Measurements from ENCODE around the gene ABTB2.

ABTB2 gene

GRCh38 chr11:34155057-34155756 lies 202.6 kb downstream of the ABTB2 start:
- in situ Hi-C loops (cut with MboI; ENCODE audit: low sequenced_read_pairs) = no loop called here

GRCh38 chr11:34154059-34154875 lies 203.5 kb downstream of the ABTB2 start:
- in situ Hi-C loops (cut with MboI; ENCODE audit: low sequenced_read_pairs) = no loop called here

- in situ Hi-C loops (cut with MboI; ENCODE audit: low sequenced_read_pairs) = no loop called here
Measured at GRCh38 chr11:34151916-34152845, 205.6 kb downstream of the ABTB2 start.

- in situ Hi-C loops (cut with MboI; ENCODE audit: low sequenced_read_pairs) = no loop called here
Measured at GRCh38 chr11:34151166-34151565, 206.6 kb downstream of the ABTB2 start.

GRCh38 chr11:34150494-34151151 lies 207.2 kb downstream of the ABTB2 start:
- in situ Hi-C loops (cut with MboI; ENCODE audit: low sequenced_read_pairs) = no loop called here

GRCh38 chr11:34149786-34150185 lies 208.0 kb downstream of the ABTB2 start:
- in situ Hi-C loops (cut with MboI; ENCODE audit: low sequenced_read_pairs) = no loop called here

- in situ Hi-C loops (cut with MboI; ENCODE audit: low sequenced_read_pairs) = no loop called here
Measured at GRCh38 chr11:34149274-34149673, 208.5 kb downstream of the ABTB2 start.

GRCh38 chr11:34148504-34149165 lies 209.2 kb downstream of the ABTB2 start:
- in situ Hi-C loops (cut with MboI; ENCODE audit: low sequenced_read_pairs) = no loop called here

GRCh38 chr11:34147581-34147980 lies 210.2 kb downstream of the ABTB2 start:
- in situ Hi-C loops (cut with MboI; ENCODE audit: low sequenced_read_pairs) = no loop called here

- in situ Hi-C loops (cut with MboI; ENCODE audit: low sequenced_read_pairs) = no loop called here
Measured at GRCh38 chr11:34146866-34147265, 210.9 kb downstream of the ABTB2 start.

GRCh38 chr11:34146411-34146810 lies 211.4 kb downstream of the ABTB2 start:
- in situ Hi-C loops (cut with MboI; ENCODE audit: low sequenced_read_pairs) = no loop called here

- in situ Hi-C loops (cut with MboI; ENCODE audit: low sequenced_read_pairs) = no loop called here
Measured at GRCh38 chr11:34145847-34146381, 211.9 kb downstream of the ABTB2 start.

GRCh38 chr11:34145073-34145472 lies 212.7 kb downstream of the ABTB2 start:
- in situ Hi-C loops (cut with MboI; ENCODE audit: low sequenced_read_pairs) = no loop called here

GRCh38 chr11:34143048-34143447 lies 214.8 kb downstream of the ABTB2 start:
- in situ Hi-C loops (cut with MboI; ENCODE audit: low sequenced_read_pairs) = no loop called here

- in situ Hi-C loops (cut with MboI; ENCODE audit: low sequenced_read_pairs) = no loop called here
Measured at GRCh38 chr11:34140149-34140548, 217.7 kb downstream of the ABTB2 start.

- in situ Hi-C loops (cut with MboI; ENCODE audit: low sequenced_read_pairs) = no loop called here
Measured at GRCh38 chr11:34139346-34139745, 218.5 kb downstream of the ABTB2 start.

- in situ Hi-C loops (cut with MboI; ENCODE audit: low sequenced_read_pairs) = no loop called here
Measured at GRCh38 chr11:34136420-34136819, 221.4 kb downstream of the ABTB2 start.

- in situ Hi-C loops (cut with MboI; ENCODE audit: low sequenced_read_pairs) = no loop called here
Measured at GRCh38 chr11:34135439-34135838, 222.4 kb downstream of the ABTB2 start.

GRCh38 chr11:34134765-34135164 lies 223.0 kb downstream of the ABTB2 start:
- in situ Hi-C loops (cut with MboI; ENCODE audit: low sequenced_read_pairs) = no loop called here

Data from hTERT RPE-1 (cell line).